OCI-LY7 (cell line): ENCODE data around the gene SMARCA2.

Experiments used
- CTCF ChIP-seq: fragments of 200-600 bp; sonication (generic); conservative IDR thresholded peaks from 2 replicates; pipeline ENCODE4 v1.5.1; 2014; ENCODE audit warnings: mild to moderate bottlenecking, antibody characterized with exemption, low read length, moderate library complexity, mixed read lengths
- EZH2phosphoT487 ChIP-seq: fragments of 200-600 bp; sonication (generic); IDR thresholded peaks from 2 replicates; pipeline ENCODE4 v1.6.1; 2018; ENCODE audit warnings: low read depth, borderline replicate concordance, mild to moderate bottlenecking, mixed run types, antibody characterized with exemption, low read length, moderate library complexity, mixed read lengths

GRCh38 chr9:2053883-2054845, 39.0 kb downstream of the SMARCA2 start:
- TF ChIP-seq CTCF (no peak), EZH2phosphoT487 (no peak)
